Measurements from ENCODE around the gene TXNDC8.

Gene TXNDC8

DNA sequence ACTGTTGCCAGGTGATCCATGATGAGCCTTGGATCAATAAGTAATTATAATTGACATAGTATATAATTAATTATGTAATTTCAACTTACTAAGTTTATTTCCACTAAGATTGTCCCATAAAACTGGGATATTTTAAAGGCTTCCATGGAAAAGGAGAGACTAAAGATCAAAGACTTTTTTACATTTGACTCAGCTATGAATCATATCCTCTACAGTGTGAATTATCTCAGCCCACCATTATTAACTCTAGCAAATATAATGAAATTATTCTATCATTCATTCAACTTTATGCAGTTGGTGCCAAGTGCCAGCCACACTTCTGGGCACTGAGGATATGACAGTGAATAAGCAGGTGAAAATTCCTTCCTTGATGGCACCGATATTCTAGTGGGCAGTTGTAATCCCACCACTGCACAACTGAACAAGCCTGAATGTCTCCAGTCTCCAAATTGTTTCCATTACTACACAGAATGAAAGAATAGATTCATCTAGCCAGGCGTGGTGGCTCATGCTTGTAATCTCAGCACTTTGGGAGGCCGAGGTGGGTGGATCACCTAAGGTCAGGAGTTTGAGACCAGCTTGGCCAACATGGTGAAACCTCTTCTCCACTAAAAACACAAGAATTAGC is 59.5 kb downstream of the TXNDC8 start:
- no peak for DNase-seq (ENCODE audit: low spot score)

DNA sequence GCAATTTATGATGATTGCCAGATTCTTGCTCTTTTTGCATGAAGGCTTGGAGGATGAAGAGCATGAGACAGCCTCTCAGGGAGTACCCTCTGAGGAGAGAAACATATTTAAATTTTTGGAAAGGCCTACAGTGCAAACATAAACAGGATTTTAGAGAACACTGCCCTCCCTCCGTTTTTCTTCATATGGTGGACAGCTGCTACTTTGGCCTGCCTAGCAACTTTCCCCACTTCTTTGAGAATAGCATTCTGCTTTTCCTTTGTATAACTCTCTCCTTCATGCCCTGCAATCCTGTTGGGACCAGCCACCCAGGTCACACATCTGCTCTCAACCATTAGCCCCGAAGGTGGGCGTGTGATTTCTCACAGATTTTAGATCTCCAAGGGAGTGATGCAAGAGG is 60.9 kb downstream of the TXNDC8 start:
- DNase-seq (ENCODE audit: low spot score) = no peak

DNA sequence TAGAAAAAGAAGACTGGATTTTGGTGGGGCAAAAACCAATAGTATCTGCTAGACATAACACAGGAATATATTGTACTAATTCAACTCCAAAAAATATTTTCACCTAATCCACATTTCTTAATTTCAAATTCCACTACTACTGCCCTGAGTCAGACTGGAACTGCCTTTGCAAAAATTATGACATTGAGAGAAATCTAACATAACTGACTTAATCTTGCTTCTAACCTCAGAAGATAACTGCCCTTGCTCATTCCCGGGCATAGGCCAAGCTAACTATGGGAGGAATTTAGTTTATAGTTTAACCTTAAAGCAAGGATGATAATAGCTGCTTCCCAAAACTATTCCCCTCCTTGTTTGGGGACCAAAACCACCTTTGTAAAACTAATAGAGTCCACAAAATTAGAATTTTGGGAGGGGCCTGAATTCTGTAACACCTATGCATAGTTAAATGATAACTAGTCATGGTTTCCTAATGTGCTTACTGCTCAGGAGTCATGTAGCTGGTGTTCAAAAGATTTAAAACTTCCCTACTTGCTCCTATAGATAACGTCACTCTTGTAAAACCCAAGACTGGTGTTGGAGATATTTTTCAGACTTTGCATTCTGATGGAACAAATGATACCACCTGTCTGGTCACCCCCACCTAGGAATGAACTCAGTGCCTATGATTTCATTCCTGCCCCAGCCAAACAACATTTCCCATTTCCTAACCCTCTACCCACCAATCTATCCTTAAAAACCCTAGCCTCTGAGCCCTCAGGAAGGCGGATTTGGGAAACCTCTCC is 67.3 kb downstream of the TXNDC8 start:
- no peak for DNase-seq (ENCODE audit: low spot score)

DNA sequence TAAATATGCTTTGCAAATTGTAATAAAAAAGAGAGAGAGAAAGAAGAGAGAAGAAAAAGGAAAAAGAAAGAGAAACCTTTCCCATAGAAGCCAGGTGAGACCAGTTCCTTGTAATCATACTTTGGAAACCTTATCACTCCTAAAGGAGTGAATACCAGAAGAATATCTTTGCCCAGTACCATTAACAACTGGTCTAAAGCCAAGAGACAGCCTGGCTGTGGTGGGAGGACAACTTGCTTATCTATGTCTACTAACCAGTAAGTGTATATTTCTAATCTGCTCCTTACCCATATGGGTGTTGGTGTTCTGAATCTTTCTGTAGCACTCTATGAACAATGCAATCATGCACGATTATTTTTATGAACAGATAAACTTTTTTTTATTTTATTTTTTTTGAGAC is 70.9 kb downstream of the TXNDC8 start:
- DNase-seq (ENCODE audit: low spot score) = no peak

DNA sequence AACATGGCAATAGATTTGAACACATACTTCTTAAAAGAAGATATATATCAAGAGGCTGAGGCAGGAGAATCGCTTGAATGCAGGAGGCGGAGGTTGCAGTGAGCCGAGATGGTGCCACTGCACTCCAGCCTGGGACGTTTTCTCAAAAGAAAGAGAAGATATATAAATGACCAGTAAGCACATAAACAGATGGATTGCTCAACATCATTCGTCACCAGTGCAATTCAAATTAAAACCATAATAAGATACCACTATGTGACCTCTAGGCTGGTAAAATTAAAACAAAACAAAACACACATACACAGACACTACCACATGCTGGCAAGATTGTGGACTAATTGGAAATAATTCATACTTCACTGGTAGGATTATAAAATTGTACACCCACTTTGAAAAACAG is 76.0 kb downstream of the TXNDC8 start:
- no peak for DNase-seq (ENCODE audit: low spot score)

DNA sequence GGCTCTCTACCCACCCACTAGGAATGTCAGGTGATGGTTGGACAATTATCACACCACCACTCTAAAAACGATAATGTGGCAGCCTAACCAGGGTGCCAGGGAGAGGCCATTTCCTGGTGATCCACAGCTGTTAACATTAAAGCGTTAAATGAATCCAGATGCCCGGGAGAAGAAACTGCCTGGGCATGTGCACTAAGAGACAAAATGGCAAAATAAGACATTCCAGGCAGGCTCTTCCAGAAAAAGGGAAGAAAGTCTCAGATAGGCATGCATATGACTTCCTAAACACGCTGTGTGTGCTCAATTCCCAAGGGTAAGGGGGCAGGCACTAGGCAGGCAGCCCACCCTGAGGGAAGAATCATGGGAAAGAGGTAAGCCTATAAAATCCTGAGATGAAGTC is 76.8 kb downstream of the TXNDC8 start:
- no peak for DNase-seq (ENCODE audit: low spot score)

DNA sequence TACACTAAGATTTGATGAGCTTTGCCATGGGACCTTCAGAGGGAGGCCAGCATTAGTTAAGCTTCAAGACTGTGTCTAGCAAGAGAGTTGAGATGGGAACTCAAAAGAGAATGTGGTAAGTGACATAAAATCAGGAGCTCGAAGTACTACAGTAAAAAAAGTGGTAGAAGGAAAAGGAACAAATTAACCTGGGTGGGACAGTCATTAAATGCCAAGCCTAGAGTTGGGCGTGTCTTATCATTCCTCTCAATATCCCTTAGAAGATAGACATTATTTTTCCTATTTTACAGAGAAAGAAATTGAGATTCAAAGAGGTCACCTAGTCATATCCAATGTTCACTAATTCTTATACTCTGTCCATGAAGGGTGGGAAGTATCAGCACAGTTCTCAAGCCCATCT is 78.1 kb downstream of the TXNDC8 start:
- DNase-seq (ENCODE audit: low spot score) = no peak

DNA sequence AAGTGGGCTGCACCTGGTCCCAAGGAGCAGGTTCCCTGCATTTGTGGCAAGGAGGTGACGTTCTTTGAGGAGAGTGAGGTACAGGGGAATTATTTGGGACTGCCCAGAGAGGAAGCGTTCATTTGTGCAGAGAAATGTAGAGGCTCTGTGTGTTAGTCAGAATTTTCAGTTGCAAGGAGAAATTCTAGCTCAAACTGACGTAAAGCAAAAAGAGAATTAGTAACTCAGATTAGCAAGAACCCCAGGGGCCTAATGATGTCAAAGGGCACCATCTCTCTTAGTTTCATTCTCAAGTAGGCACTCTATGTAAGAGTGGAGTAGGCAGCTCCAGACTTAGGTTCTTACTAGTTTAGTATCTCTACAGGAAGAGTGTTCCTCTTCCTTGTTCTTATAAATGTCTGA is 79.0 kb downstream of the TXNDC8 start:
- DNase-seq (ENCODE audit: low spot score) = no peak

DNA sequence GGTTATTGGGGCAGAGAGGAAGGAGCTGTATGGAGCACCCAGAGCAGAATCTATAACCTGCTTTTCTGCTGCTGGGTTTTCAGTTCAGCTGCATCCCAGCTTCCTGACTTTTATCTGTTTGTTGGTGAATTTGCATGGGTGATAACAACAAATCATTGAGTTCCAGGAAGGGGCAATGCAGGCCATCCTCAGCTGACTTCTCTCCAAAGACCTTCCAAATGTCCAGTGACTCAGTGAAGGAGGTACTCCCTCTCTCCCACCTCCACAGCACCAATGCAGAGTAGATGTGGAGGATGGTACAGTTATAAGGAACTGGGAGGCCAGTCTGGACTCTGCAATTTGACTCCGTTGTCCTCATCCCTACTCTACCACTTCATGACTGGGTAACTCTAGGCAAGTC is 79.7 kb downstream of the TXNDC8 start:
- no peak for DNase-seq (ENCODE audit: low spot score)

DNA sequence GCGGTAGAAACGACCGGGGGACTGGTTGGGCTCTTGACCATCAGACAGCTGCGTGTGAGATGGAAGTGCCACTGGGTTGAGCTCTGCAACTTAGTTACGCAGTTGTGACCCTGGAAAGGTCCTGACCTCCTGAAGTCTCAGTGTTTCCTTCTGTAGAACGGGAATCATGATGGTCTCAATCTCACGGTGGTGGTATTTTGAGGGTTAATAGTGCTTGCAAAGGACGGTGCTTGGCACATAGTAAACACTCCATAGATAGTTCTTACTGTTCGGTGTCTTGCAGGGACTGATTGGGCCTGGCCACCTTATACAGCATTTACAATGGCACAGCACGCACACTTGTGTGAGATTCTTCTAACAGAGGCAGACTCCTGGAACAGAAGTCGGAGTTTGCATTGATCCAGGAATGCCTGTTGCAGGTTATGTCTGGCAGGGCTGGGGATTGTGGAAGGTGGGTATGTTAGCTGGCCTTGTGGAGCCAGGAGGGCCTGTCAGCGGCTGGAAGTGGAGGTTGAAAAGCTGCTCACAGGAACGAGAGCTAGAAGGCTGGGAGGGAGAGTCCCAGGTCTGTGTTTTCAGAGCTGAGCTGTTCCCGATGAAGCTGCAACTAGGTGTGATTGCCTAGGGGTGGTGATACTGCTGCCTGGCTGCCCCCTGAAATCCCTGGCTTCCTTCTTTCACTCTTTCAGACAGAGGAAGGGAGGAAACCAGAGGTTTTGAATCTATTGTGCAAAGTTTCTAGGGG is 80.4 kb downstream of the TXNDC8 start:
- no peak for DNase-seq (ENCODE audit: low spot score)

DNA sequence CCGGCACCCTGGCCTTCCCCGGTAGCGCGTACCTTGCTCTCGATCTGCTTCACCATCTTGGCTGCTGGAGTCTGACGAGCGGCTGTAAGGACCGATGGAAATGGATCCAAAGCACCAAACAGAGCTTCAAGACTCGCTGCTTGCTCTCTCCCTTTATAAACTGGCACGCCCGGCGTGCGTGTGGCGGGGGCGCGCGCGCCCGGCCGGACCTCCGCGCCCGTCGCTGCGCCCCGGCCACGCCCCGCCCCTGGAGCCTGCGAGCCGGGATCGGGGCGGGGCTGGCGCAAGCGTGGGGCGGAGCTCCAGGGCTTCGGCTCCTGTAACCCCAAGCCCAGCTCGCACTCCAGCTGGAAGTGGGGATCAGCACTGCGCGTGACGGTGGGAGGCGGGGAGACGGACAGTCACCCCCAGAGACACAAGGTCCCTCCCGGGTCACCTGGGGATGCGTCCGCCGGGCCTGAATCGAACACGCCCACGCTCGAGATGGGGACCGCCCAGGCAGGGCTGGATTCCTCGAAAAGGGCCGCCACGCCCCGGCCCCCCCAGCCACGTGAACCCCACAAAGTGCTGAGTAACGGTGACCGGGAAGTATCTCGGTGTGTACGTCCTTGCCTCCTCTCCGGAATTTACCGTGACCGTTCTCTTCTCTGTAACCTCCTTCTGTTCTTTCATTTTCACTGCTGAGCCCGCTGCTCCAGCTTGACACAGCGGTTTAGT is 81.1 kb downstream of the TXNDC8 start, which contains the start of gene TXN:
TXN (minus strand) TSS at position 128 of the 717 bp plus-strand sequence; CDS start at position 56, 72 bp downstream.
- peak; percentile 91 for DNase-seq (ENCODE audit: low spot score)

DNA sequence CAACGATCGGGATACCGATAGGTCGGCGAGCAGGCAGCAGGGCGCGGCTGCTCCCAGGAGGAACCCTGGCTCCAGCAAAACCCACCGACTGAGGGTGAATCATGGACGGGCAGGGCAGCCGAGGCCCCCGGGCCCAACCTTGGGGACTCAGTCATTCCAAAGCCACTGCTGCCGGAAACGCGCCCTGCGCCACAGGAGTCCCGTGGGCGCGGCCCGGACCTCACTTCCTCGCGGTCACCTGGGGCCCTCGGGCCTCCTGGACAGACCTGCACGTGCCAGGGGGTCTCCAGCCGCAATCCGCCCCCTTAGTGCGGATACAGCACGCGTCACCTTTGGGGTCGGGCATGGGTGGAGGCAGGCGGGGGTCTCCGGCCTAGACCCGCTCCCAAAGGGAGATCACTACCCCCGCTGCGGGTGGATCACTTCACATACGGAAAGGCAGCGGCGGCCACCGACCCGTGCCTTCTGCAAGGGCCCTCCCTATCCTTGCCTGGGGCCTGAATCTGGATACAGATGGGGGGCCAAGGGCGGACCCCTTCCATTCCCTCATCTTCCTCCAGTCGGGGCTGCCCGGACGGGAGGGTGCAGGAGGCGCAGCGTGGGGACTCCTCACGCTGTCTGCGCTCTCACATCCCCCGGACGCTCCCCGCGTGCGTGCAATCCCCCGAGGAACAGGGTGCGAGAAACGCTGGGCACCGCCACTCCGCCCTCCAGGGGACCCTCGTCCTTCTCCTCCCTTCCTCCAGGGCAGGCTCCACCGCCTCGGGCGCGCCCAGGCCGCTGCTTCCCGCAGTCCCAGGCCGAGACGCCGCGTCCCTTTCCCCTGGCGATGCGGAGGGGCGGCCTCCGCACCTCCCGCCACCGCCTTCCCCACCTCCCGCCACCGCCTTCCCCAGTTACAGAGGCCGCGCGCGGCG is 81.9 kb downstream of the TXNDC8 start:
- peak; percentile 73 for DNase-seq (ENCODE audit: low spot score)

DNA sequence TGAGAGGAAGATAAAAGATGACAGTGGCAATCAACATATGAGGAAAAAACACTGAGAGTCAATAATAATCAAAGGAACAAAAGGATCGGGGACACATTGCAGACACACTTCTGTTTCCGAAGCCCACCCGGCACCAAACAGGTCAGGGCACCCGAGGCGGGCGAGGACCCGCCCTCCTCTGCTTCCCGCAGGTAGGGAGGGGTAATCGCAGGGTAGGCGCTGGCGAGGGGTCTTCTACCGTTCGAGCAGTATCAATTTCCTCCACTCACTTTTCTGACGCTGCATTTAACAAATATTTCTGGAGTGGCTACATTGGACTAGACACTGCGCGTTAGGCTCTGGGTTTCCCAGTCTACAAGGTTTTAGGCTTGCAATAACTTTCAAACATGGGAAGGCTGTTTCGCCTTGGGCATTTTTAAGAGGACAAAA is 82.6 kb downstream of the TXNDC8 start:
- DNase-seq (ENCODE audit: low spot score) = no peak

DNA sequence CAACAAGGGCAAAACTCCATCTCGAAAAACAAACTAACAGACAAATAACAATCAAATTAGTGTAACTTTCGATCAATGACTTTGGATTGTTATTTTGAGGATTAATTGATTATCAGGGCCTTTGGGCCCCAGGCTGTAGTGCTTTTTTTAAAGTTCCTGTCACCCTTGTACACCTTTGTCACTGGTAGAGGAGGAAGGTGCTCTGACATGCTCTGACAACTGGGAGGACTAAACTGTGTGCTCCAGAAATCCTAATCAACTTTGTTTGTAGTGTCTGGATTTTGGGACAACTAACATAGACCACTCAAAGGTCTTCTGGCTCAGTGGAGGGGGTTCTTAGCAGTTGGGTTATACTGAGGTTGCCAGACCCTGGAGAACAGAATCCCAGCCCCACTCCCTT is 83.2 kb downstream of the TXNDC8 start:
- DNase-seq (ENCODE audit: low spot score) = no peak
